H1 (cell line): Measurements from ENCODE around the gene KIDINS220. TPM values are rescaled to one million over a fixed set of nuclear protein-coding genes. Genes with fewer than 3 reads are reported as not detected.

ENCODE experiments used
- CTCF ChIA-PET: fragments of 300-600 bp; sonication (Branson Sonifier 250); formaldehyde crosslinking; loops from one replicate; lab custom pipeline; 2021; ENCODE audit not compliant: partially characterized antibody; lab: Charles Lee
- POLR2A ChIA-PET: fragments of 300-600 bp; sonication (Branson Sonifier 250); formaldehyde crosslinking; loops from one replicate; lab custom pipeline; 2021; ENCODE audit warnings: inconsistent platforms; ENCODE audit not compliant: partially characterized antibody; lab: Charles Lee
- DNase-seq, 2 experiments: peaks; one replicate each; pipeline versions ENCODE4 v3.0.0 to v3.0.0-alpha.2; 2010 to 2022; ENCODE audit warnings: low spot score in 2 of 2, low read depth in 1 of 2, mixed read lengths in 1 of 2
- FAIRE-seq: peaks from 2 replicates; lab custom pipeline; 2011; peaks lifted over from hg19 to GRCh38; lab: Jason Lieb, UNC
- H2AFZ ChIP-seq: 2 replicates; pipeline ENCODE4 v1.8.1; 2012; ENCODE audit warnings: low read length, inconsistent platforms
- H2AK5ac ChIP-seq: 2 replicates; pipeline ENCODE4 v1.6.1; 2013; ENCODE audit warnings: low read depth, low read length
- H2BK120ac ChIP-seq: replicated peaks from 2 replicates; pipeline ENCODE3; 2013; ENCODE audit warnings: low read depth, low read length, inconsistent platforms
- H2BK12ac ChIP-seq: 2 replicates; pipeline ENCODE4 v1.6.1; 2013; ENCODE audit warnings: low read depth, low read length
- H2BK15ac ChIP-seq: 2 replicates; pipeline ENCODE4 v1.6.1; 2013; ENCODE audit warnings: low read length
- H2BK20ac ChIP-seq: 2 replicates; pipeline ENCODE4 v1.6.1; 2013; ENCODE audit warnings: low read length
- H2BK5ac ChIP-seq: 2 replicates; pipeline ENCODE4 v1.6.1; 2013; ENCODE audit warnings: low read depth, low read length
- H3K14ac ChIP-seq: 2 replicates; pipeline ENCODE4 v1.6.1; 2013; ENCODE audit warnings: inconsistent platforms; ENCODE audit not compliant: insufficient read length
- H3K18ac ChIP-seq: 2 replicates; pipeline ENCODE4 v1.6.1; 2013; ENCODE audit warnings: low read length; ENCODE audit errors: extremely low read depth
- H3K23ac ChIP-seq: 2 replicates; pipeline ENCODE4 v1.6.1; 2013; ENCODE audit warnings: inconsistent platforms; ENCODE audit not compliant: insufficient read length
- H3K23me2 ChIP-seq: 2 replicates; pipeline ENCODE4 v1.6.1; 2013; ENCODE audit warnings: low read depth, low read length
- H3K27ac ChIP-seq: 2 replicates; pipeline ENCODE4 v1.6.1; 2011; ENCODE audit warnings: low read depth, low read length, inconsistent platforms
- H3K27me3 ChIP-seq, 4 experiments: replicated peaks in 1 of 4; 1 replicate in 1 of 4; 2 replicates in 3 of 4; pipeline versions ENCODE4 v1.6.1 to v1.8.1; 2011 to 2013; ENCODE audit warnings: low read length in 3 of 4, mild to moderate bottlenecking in 3 of 4, inconsistent platforms in 2 of 4, mixed read lengths in 2 of 4, moderate library complexity in 1 of 4; ENCODE audit not compliant: control insufficient read depth in 3 of 4, insufficient read depth in 3 of 4; ENCODE audit errors: extremely low read depth in 1 of 4
- H3K36me3 ChIP-seq, 4 experiments: 2 replicates each; pipeline versions ENCODE4 v1.6.1 to v1.8.1; 2011 to 2013; ENCODE audit warnings: mild to moderate bottlenecking in 4 of 4, low read length in 3 of 4, moderate library complexity in 2 of 4, control low read depth in 1 of 4, inconsistent platforms in 1 of 4; ENCODE audit not compliant: insufficient read depth in 4 of 4, control insufficient read depth in 2 of 4
- H3K4ac ChIP-seq: replicated peaks from 2 replicates; pipeline ENCODE3; 2013; ENCODE audit warnings: low read length, low read depth, mixed read lengths, inconsistent platforms; ENCODE audit not compliant: insufficient read length
- H3K4me1 ChIP-seq, 4 experiments: replicated peaks in 1 of 4; 1 replicate in 1 of 4; 2 replicates in 3 of 4; pipeline versions ENCODE4 v1.6.1 to v1.8.1; 2011 to 2013; ENCODE audit warnings: low read length in 3 of 4, inconsistent platforms in 2 of 4, mixed read lengths in 1 of 4; ENCODE audit not compliant: insufficient read depth in 4 of 4, control insufficient read depth in 3 of 4
- H3K4me2 ChIP-seq, 2 experiments: 2 replicates each; pipeline versions ENCODE4 v1.6.1 to v1.8.1; 2011 to 2013; ENCODE audit warnings: low read depth in 2 of 2, low read length in 2 of 2, control low read depth in 1 of 2, inconsistent platforms in 1 of 2, mild to moderate bottlenecking in 1 of 2; ENCODE audit not compliant: insufficient read depth in 1 of 2
- H3K4me3 ChIP-seq, 4 experiments: fragments of 200-600, 300-600 bp in 1 of 4; sonication (generic), shearing (Covaris generic), sonication (Bioruptor Twin) in 1 of 4; 2 replicates each; pipeline versions ENCODE4 v1.5.1 to v1.8.1; 2011 to 2016; ENCODE audit warnings: low read length in 4 of 4, low read depth in 3 of 4, control low read depth in 2 of 4, inconsistent platforms in 2 of 4, mild to moderate bottlenecking in 2 of 4, mixed read lengths in 1 of 4, moderate library complexity in 1 of 4; ENCODE audit not compliant: insufficient read depth in 2 of 4; ENCODE audit errors: extremely low read depth in 1 of 4
- H3K56ac ChIP-seq: replicated peaks from 2 replicates; pipeline ENCODE3; 2013; ENCODE audit warnings: low read depth, mild to moderate bottlenecking, mixed read lengths, low read length, inconsistent platforms; ENCODE audit not compliant: insufficient read length
- H3K79me1 ChIP-seq: 2 replicates; pipeline ENCODE4 v1.6.1; 2013; ENCODE audit warnings: low read depth, low read length, control low read depth
- H3K79me2 ChIP-seq, 2 experiments: 2 replicates each; pipeline versions ENCODE4 v1.6.1 to v1.8.1; 2012 to 2013; ENCODE audit warnings: low read length in 2 of 2, mild to moderate bottlenecking in 2 of 2, inconsistent platforms in 1 of 2; ENCODE audit not compliant: insufficient read depth in 2 of 2, control insufficient read depth in 1 of 2
- H3K9ac ChIP-seq, 4 experiments: replicated peaks in 1 of 4; 1 replicate in 1 of 4; 2 replicates in 3 of 4; pipeline versions ENCODE4 v1.6.1 to v1.8.1; 2011 to 2013; ENCODE audit warnings: low read depth in 3 of 4, low read length in 3 of 4, control low read depth in 2 of 4, mild to moderate bottlenecking in 2 of 4, moderate library complexity in 2 of 4, inconsistent platforms in 1 of 4; ENCODE audit errors: extremely low read depth in 1 of 4
- H3K9me3 ChIP-seq, 2 experiments: 2 replicates each; pipeline versions ENCODE4 v1.6.1 to v1.8.1; 2012 to 2013; ENCODE audit warnings: mild to moderate bottlenecking in 2 of 2, moderate library complexity in 2 of 2, control low read depth in 1 of 2, inconsistent platforms in 1 of 2, low read depth in 1 of 2, low read length in 1 of 2, mixed read lengths in 1 of 2; ENCODE audit not compliant: insufficient read depth in 2 of 2
- H4K20me1 ChIP-seq, 2 experiments: replicated peaks in 1 of 2; 2 replicates each; pipeline versions ENCODE3 to v1.8.1; 2011 to 2013; ENCODE audit warnings: inconsistent platforms in 2 of 2, low read length in 2 of 2, mild to moderate bottlenecking in 1 of 2; ENCODE audit not compliant: insufficient read depth in 2 of 2, control insufficient read depth in 1 of 2
- H4K5ac ChIP-seq: 2 replicates; pipeline ENCODE4 v1.6.1; 2013; ENCODE audit warnings: low read length, low read depth, mixed read lengths, inconsistent platforms; ENCODE audit not compliant: insufficient read length
- H4K8ac ChIP-seq: 2 replicates; pipeline ENCODE4 v1.8.0; 2013; ENCODE audit warnings: mild to moderate bottlenecking, moderate library complexity, low read length, inconsistent platforms; ENCODE audit not compliant: insufficient read depth; ENCODE audit errors: extremely low read depth
- H4K91ac ChIP-seq: replicated peaks from 2 replicates; pipeline ENCODE3; 2013; ENCODE audit warnings: low read length, mixed read lengths, inconsistent platforms; ENCODE audit not compliant: insufficient read length
- ATF3 ChIP-seq: IDR thresholded peaks from 2 replicates; pipeline ENCODE4 v1.6.1; 2011; ENCODE audit warnings: low read depth, mild to moderate bottlenecking, low read length; ENCODE audit not compliant: insufficient read depth
- CTCF ChIP-seq, 3 experiments: IDR thresholded peaks; 1 replicate in 2 of 3; 2 replicates in 1 of 3; pipeline versions ENCODE4 v1.5.1 to v1.6.1; 2011; ENCODE audit warnings: low read length in 3 of 3, mild to moderate bottlenecking in 3 of 3, inconsistent platforms in 2 of 3, low read depth in 1 of 3, moderate library complexity in 1 of 3; ENCODE audit not compliant: insufficient read depth in 1 of 3; ENCODE audit errors: control extremely low read depth in 1 of 3
- POLR2AphosphoS5 ChIP-seq: IDR thresholded peaks from 2 replicates; pipeline ENCODE4 v1.6.1; 2011; ENCODE audit warnings: low read depth, low read length
- RAD21 ChIP-seq, 2 experiments: IDR thresholded peaks in 1 of 2; conservative IDR thresholded peaks in 1 of 2; 2 replicates each; pipeline ENCODE4 v1.6.1; 2011; ENCODE audit warnings: low read depth in 2 of 2, low read length in 2 of 2, improper control_type of control experiment in 1 of 2, inconsistent platforms in 1 of 2, mild to moderate bottlenecking in 1 of 2, moderate library complexity in 1 of 2
- SIRT6 ChIP-seq: IDR thresholded peaks from one replicate; pipeline ENCODE4 v1.7.1; 2012; ENCODE audit warnings: low read length, inconsistent platforms
- WGBS, 2 experiments: shearing (Covaris generic) in 1 of 2; methylation state at CpG; one replicate each; pipeline versions ENCODE4 v1.1.6 to v1.1.7; 2013 to 2015; ENCODE audit warnings: low lambda C conversion rate in 2 of 2, mixed read lengths in 2 of 2, inconsistent platforms in 1 of 2, low coverage in 1 of 2, missing lambda C conversion rate in 1 of 2; ENCODE audit not compliant: insufficient replicate concordance in 2 of 2, insufficient coverage in 1 of 2, insufficient read length in 1 of 2; ENCODE audit errors: extremely low coverage in 1 of 2, missing lambda C conversion rate in 1 of 2; 5-methylcytosine and 5-hydroxymethylcytosine counted together
- polyA plus RNA-seq, 7 experiments: library from polyadenylated mRNA; depleted of rRNA in 3 of 7; stranded (reverse) in 5 of 7; unstranded in 2 of 7; fragments of >200 nt in 5 of 7; fragments of 200-250 nt in 2 of 7; gene quantifications; 1 replicate in 5 of 7; 2 replicates in 1 of 7; 4 replicates in 1 of 7; pipeline versions ENCODE4 v1.2.1 to v1.2.3, GENCODE V29; 2011 to 2013; ENCODE audit warnings: missing spikeins in 2 of 7, mixed read lengths in 2 of 7
- total RNA-seq: library from RNA; stranded (reverse); fragmentation: NEBNext Ultra II Directional; extraction: Animal tissue kit (Norgen Biotek cat#: 25700); gene quantifications from 2 replicates; pipeline ENCODE4 v1.2.1, GENCODE V29; 2021

The KIDINS220 gene
- total and polyA plus RNA-seq, 2 of the 8 experiments (the other 6 are each of a cell fraction or from before 2014, with no cell fraction given) = 21.2 to 27.1 TPM

- CTCF ChIA-PET = interaction anchor here (0.6 kb wide), 1 partner anchor 452 kb away, joined by 3 read pairs; no protein-coding TSS in a partner anchor
- H3K14ac ChIP-seq = no peak overlapping the region
- H4K20me1 ChIP-seq = no peaks in the 10 kb centered on the region
- H3K9ac ChIP-seq = no peak overlapping the region
- H3K23me2 ChIP-seq = no peaks in the 10 kb centered on the region
- H4K8ac ChIP-seq = no peak overlapping the region
- FAIRE-seq (no peak), DNase-seq (no peak)
- H3K4me2 ChIP-seq = no peak overlapping the region
- no peak overlapping the region for H2BK20ac ChIP-seq
- H4K91ac ChIP-seq = no peak overlapping the region
- no peak overlapping the region for H2AFZ ChIP-seq
- H3K79me1 ChIP-seq = no peaks in the 10 kb centered on the region
- no peaks in the 10 kb centered on the region for H3K9me3 ChIP-seq
- H2BK15ac ChIP-seq = no peak overlapping the region
- H3K27me3 ChIP-seq = no peaks in the 10 kb centered on the region
- no peak overlapping the region for H4K5ac ChIP-seq
- H3K4ac ChIP-seq = no peak overlapping the region
- no peak overlapping the region for H3K18ac ChIP-seq
- H2AK5ac ChIP-seq = no peak overlapping the region
- no peak overlapping the region for H3K4me3 ChIP-seq
- peaks cover 0 to 8% (median 5%) of the 10 kb centered on the region in 4 experiments; a peak in 5 of 8 replicates for H3K36me3 ChIP-seq
- H3K56ac ChIP-seq = no peak overlapping the region
- H3K4me1 ChIP-seq = no peaks in the 10 kb centered on the region
- H2BK120ac ChIP-seq = no peak overlapping the region
- H3K27ac ChIP-seq = no peak overlapping the region
- H3K23ac ChIP-seq = no peak overlapping the region
- no peaks in the 10 kb centered on the region for H3K79me2 ChIP-seq
- WGBS, 2 experiments = 95% methylated on average over 3 of the region's 3 CpGs; no CpG with 5 or more reads in 1 of the 2 experiments
- POLR2A ChIA-PET = no interaction called here
- no peak overlapping the region for H2BK12ac ChIP-seq
- no peak overlapping the region for H2BK5ac ChIP-seq
- TF ChIP-seq SIRT6 (no peak), RAD21 (IDR thresholded peaks at IDR 0.05 in 1 of 2, conservative IDR thresholded peaks at IDR 0.05 in 1 of 2; ENCODE audit: low read depth in 2 of 2, low read length in 2 of 2) (no peak), CTCF (IDR thresholded peaks at IDR 0.05; ENCODE audit: control extremely low read depth in 1 of 3, insufficient read depth in 1 of 3, low read depth in 1 of 3, low read length in 3 of 3) (no peak), ATF3 (no peak), POLR2AphosphoS5 (no peak)
These were observed 34.7 kb downstream of the KIDINS220 start for GRCh38 chr2:8802741-8803140.
